Cortex of kidney (tissue), 1 donor: ENCODE data around the gene MTHFSD.

Experiments
- DNase-seq: peaks from one replicate; lab custom pipeline; 2025; lab: John Stamatoyannopoulos, UW

Gene MTHFSD

GRCh38 chr16:86550281-86550680 lies 4.8 kb downstream of the MTHFSD start:
- DNase-seq, result no peak

- DNase-seq, result no peak
Measured at GRCh38 chr16:86549893-86550190, 5.2 kb downstream of the MTHFSD start.

- DNase-seq, result no peak
Measured at GRCh38 chr16:86549076-86549892, 5.8 kb downstream of the MTHFSD start.

- no peak for DNase-seq
Measured at GRCh38 chr16:86547286-86547685, 7.7 kb downstream of the MTHFSD start.

- DNase-seq, result no peak
Measured at GRCh38 chr16:86546638-86547013, 8.4 kb downstream of the MTHFSD start.

- DNase-seq, result no peak
Measured at GRCh38 chr16:86545954-86546637, 8.9 kb downstream of the MTHFSD start.

- no peak for DNase-seq
Measured at GRCh38 chr16:86545481-86545880, 9.6 kb downstream of the MTHFSD start.

GRCh38 chr16:86542756-86543750 lies 12.0 kb downstream of the MTHFSD start:
- no peak for DNase-seq

GRCh38 chr16:86541560-86541959 lies 13.5 kb downstream of the MTHFSD start:
- no peak for DNase-seq

- DNase-seq, result no peak
Measured at GRCh38 chr16:86540894-86541293, 14.1 kb downstream of the MTHFSD start.

GRCh38 chr16:86538196-86538780 lies 16.7 kb downstream of the MTHFSD start:
- no peak for DNase-seq

GRCh38 chr16:86537486-86537885 lies 17.5 kb downstream of the MTHFSD start:
- no peak for DNase-seq

GRCh38 chr16:86536621-86537020 lies 18.4 kb downstream of the MTHFSD start:
- no peak for DNase-seq

GRCh38 chr16:86534779-86535615 lies 20.0 kb downstream of the MTHFSD start:
- no peak for DNase-seq

- no peak for DNase-seq
Measured at GRCh38 chr16:86533767-86534351, 21.2 kb downstream of the MTHFSD start.

GRCh38 chr16:86533076-86533475 lies 22.0 kb downstream of the MTHFSD start:
- DNase-seq, result no peak

- no peak for DNase-seq
Measured at GRCh38 chr16:86532526-86532815, 22.6 kb downstream of the MTHFSD start.

GRCh38 chr16:86531641-86532525 lies 23.2 kb downstream of the MTHFSD start:
- no peak for DNase-seq

GRCh38 chr16:86531191-86531545 lies 23.9 kb downstream of the MTHFSD start:
- DNase-seq, result no peak
